Measurements from ENCODE around the gene MDK.

Gene MDK

DNA sequence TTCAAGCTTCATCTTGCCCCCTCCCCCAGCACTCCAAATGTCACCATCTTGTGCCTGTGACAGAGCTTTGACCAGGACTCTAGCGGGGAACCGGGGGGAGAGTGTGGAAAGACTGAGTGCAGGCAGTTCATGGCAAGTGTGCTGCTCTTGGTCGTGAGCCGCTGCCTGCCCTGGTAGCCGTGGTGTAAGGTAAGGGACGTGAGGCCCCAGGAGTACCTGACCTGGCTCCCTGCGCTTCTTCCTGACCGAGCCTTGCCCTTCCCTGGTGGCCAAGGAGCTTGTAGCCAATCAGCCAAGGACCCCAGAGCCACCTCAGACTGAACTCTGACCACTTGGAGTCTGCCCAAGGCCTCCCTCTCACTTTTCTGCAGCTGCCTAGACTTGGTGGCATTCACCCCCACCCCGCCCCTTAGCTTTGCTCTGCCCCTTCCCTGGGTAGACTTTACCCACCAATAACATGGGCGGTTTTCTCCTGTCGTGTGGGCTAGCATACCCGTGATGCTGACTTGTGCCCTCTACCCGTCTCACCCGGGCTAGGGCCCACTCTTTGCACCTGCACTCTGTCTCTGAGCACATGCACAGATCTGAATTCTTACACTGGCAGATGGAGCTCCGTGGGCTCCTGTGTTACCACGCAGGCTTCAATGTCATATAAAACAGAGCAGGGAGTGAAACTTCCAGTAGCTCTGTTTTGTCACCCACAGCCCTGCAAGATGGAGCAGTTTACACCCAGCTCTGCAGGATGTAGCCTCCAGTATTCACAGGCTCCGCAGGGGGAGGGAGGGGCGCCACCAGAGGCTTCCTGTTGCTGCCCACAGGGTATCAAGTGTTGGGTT is 32.7 kb upstream of the MDK start:
- DNase-seq (ENCODE audit: low read depth): no peak

DNA sequence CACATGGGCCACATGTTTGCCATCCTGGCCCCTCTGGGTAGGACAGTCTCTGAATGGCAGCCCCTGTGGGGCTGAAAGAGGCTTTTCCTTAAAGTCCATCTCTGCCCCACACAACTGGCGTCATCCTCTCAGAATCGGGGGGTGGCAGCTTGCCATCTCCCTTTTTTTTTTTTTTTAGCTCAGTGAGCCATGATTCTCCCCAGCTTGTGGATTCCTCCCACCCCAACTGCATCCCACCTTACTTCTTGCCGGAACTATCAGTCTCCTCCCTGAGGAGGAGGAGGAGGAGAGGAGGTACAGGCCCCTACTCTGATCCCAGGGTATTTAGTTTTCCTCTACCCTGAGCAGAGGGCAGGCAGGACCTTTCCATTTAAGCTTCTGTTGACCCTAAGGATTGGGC is 30.8 kb upstream of the MDK start:
- DNase-seq (ENCODE audit: low read depth): no peak

DNA sequence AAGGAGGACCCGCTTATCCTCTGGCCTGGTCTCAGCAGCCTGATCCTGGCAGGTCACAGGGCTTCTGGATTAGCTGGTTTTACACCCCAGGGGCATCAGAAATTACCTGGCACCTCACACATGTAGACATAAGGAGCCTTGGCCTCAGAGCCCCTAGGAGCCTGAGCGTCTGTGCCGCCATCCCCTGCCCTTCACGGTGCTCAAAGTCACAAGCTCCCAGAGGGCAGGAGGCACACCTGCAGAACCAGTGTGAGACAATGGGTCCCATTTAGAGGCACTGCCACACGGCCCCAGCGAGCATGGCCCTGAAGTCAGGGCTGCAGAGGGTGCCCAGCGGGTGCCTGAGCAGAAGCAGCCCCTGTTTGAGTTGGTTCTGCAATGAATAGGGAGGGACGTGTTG is 30.3 kb upstream of the MDK start:
- DNase-seq (ENCODE audit: low read depth): no peak

DNA sequence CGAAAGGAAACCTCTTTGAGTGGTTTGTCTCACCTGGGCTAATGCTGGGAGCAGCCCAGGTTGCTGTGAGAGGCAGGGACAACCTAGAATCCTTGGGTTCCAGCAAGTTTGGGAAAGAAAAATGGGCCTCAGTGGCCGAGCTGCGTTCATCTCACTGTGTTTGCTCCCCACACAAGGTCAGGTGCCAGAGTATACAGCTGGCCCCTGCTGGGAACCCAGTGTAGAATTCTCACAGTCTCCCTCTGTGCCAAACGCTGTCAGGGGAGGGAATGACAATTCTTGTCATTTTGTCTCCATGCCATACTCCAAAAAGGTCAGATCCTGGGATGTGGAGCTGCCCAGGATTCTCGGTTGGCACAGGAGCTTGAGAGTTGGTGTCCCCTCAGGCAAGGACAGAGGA is 29.9 kb upstream of the MDK start:
- DNase-seq (ENCODE audit: low read depth): no peak

DNA sequence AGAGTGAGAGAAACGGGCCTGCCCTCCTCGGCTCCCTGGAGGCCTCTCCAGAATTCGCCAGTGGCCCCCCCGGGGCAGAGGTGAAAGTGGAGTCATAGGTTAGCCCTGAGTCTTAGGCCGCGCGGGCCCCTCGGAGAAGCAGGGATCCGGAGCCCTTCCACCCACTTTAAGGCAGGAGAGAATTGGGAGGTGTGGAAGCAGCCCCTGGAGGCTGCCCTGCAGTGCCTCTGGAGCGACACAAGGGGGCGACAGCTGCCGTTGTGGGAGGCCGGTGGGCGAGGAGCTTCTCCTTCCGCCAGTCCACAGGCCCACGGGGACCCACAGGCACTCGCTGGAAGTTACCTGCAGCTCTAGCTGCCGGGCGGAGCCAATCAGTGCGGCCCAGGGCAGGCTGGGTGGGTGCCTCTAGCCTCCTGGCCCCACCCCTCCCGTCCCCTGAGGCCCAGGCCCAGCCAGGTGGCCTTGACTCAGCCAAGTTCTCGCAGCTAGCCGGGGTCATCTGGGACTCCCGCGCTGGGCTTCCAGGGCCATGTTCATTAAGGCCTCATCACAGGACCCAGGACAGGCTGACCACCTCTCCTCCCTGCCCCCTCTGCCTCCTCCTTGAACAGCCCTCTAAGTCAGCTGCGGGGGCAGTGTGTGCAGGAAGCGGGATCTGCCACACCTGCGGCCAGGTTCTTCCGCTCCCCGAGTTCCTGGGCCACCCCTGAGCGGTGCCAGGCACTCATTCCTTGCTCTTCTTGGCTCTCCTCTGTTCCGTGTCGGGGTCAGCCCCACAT is 29.2 kb upstream of the MDK start:
- no peak for DNase-seq (ENCODE audit: low read depth)

DNA sequence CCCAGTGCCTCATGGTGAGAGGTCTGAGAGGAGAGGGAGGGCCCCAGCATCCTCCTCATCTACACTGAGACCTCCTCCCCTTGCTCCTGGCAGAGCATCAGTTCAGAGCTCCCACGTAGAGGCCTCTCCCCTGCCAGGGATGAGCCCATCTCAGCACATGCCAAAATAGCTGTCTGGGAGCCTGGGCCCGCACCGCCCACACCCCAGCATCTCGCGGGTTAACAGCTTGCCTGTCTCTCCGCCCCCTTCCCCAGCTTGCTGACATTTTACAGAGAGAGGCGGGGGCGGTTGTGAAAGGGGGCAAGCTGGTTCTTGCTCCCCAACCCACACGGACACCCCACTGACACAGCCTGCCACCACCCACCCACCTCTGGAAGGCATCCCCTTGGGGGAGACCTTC is 27.8 kb upstream of the MDK start:
- DNase-seq (ENCODE audit: low read depth): no peak

DNA sequence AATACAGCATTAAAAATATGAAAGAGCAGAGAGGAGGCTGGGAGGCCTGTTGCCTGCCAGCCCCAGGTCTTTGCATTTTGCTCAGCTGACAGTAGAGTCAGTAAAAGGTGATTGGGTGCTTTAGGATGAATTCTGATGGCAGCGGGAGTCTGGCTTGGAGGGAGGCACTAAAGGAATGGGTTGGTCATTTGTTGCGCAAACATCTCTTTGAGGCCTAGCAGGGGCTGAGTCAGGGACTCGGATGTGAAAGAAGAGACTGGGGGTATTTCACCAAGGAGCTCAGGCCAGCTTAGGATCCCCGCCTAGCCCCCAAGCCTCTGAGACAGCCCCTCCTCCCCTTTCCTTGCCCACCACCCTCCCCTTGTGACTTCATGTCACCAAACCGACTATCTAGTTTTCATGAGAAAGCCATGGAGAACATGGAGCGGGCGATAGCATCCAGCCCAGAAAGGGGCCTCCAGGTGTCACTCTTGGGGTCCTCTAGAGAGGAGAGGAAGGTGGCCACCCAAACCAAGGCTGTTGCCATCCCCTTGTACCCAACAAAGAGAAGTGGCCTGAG is 24.5 kb upstream of the MDK start:
- no peak for DNase-seq (ENCODE audit: low read depth)

DNA sequence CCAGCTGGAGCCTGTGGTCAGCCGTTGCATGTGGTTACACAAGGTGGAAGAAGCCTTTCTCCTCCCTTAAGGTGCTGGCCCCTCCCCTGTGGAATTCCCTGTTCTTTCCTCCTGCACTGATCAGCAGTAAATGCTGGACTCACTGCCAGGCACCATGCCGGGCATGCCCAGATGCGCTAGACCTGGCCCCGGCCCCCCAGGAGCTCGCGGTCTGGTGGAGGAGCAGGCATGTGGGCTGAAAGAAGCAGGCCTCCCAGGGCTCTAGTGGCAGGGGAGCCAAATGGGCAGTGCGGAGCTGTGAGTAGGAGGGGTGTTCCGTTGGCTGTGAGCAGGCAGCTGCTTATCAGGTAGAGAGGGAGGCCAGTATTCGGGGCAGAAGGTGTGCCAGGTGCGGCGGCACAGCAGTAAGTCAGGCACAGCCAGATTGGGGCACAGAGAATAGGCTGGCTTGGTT is 24.0 kb upstream of the MDK start:
- no peak for DNase-seq (ENCODE audit: low read depth)

DNA sequence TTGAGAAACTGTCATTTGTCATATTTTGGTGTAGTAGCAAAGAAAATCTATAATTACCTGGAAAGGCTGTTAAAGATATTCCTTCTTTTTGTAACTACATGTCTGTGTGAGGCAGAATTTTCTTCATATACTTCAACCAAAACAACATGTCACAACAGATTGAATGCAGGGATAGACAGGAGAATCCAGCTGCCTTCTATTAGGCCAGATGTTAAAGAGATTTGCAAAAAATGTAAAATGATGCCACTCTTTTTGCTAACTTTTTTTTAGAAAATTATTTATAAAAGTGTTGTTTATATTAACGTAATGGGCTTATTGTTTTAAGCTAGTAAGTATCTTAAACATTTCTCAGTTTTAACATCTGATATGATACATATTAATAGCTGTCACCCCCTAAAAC is 21.5 kb upstream of the MDK start:
- DNase-seq (ENCODE audit: low read depth): no peak

DNA sequence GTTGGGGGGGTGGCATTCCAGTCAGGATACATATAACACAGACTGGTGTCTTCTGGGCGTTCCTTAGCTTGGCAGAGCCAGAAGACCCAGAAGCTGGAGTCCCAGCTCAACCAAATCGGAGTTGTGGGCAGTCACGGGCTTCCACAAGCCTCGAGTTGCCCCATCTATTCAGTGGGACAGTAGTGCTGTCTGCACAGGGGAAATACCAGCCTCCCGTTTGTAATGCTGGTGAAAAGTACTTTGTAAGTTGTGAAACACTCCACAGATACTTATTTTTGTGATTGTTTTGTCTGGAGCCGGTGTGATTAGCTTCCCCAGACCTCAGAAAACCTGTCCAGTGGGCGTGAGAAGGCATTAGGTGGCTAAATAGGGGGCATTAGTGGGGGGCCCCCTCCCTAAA is 20.6 kb upstream of the MDK start:
- DNase-seq (ENCODE audit: low read depth): no peak

DNA sequence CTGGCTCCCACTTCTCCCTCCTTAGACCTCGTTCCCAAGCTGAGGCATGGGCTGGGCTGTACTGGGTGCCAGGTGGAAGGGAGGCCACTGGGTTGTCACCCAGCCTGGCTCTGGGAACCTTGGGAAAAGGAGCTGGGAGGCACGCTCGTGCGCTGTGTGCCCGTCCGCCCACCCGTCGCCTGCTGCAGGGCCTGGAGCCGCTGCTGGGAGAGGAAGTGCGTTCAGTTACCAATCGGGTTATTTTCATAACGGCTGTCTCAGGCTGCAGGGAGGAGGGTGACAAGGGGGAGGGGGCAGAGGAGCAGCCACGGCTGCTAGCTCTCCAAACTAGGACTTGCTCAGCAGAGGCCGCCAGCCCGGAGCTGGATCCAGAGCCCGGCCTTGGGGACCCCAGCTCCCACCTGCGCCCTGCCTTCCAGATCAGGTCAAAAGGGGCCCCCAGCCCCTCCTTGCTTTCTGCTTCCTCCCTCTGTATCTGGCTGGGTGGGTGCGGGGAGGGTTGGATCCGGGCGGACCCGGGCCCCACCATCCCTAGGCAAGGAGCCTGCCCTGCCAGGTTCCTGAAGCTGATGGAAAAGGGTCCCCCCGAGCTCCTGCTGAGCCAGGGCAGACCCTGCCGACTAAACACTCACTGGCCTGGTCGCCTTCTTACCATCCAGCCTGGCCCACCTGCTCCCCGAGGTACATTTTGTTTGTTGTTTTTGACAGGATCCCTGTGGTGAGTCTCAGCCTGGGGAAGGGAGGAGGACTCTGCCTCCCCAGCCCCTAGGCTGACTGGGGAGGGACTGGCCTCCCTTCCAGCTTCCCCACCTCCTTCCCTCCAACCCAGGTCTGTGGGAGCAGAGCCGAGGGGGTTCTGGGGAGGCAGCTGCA is 19.9 kb upstream of the MDK start:
- DNase-seq (ENCODE audit: low read depth): no peak

DNA sequence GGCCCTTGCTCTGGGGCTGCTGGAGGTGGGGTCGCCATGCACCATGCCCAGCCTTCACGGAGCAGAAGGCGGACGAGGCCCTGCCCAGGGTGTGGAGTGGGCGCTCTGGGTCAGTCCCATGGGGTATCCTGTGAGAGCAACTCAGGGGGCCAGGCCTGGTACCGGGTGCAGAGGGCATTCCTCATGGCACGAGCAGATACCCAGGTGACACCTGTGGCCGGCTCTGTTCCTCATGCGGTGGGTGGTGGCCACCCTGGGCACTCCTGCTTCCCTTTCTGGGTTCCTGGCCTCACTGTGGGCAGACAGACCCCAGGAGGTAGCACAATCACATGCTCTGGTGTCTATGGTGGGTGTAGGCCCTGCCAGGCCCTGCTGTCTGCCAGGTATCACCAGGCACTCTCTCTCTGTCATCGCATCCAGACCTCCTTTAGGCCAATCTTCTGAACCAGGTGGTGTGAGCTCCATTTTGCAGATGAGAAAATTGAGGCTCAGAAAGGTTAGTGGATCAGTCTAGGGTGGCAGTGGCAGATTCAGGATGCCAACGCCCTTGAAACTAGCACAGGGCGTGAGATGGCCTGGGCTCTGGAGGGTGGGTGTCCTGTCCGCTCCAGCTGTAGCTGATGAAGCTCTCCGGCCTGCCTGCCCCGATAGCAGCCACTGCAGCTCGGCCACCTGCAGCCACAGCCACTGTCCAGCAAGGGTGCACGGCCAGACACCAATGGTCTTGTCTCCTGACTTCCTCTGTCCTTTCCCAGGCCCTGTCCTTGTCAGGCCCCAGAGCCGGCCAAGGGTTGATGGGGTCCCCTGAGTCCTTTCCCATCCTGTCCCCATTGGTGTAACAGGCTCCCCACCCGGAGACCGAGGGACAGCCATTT is 19.1 kb upstream of the MDK start:
- DNase-seq (ENCODE audit: low read depth): no peak

DNA sequence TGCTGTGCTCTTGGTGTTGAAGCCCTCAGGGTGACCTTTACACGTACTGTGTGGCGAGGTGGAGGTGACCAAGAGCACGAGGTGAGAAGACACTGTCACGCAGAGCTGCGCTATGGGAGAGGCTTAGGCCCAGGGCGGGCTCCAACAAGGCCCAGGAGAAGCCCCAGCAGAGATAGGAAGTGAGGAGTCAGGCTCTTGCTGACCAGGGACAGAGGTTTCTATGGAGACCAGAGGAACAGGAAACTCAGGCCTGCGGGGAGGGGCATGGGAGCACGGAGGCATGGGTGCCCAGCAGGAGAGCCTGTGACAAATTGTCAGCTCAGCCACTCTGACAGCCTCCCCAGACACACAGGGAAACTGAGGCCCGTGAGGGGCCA is 18.4 kb upstream of the MDK start:
- DNase-seq (ENCODE audit: low read depth): peak; percentile 78

DNA sequence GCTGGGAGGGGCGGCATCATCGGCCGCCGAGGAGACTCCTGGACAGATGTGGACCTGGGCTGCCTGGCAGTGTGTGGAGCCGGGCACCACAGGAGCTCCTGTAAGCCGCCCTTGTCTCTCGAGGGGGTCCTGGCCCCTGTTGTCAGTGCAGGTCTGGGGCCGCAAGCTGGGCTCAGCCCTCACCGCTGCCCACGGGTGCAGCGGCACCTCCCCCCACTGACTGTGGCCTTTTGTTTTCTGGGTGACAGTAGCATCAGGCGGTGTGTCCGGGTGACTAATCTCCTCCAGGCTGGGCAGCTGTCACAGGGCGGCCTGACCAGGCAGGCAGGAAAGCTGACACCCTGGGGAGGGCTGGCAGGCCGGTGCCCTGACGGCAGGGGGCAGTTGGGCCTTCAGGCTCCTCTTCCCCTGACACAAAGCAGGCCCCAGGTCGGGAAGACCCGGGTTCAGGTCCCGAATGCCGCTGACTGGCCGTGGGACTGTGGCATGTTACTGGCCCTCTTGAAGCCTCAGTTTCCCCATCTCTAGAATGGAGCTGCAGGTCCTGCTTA is 17.9 kb upstream of the MDK start:
- DNase-seq (ENCODE audit: low read depth): peak; percentile 50

DNA sequence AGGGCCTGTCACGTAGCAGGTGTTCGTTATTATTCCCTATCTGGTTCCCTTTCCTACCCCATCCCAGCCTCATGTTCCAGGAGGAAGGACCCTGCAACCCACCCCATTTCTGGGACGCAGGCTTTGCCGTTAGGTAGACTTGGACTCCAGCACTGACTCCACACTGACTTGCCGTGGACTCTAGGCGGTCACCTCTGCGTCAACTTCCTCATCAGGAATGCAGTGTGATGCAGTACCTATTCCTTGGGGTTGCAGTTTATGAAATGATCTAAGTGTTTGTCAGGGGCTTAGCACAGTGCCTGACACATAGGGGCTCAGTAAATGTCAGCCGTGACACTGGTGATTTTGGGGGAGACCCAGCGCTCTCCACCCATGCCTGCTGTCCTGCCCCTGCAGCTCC is 17.4 kb upstream of the MDK start:
- DNase-seq (ENCODE audit: low read depth): no peak

DNA sequence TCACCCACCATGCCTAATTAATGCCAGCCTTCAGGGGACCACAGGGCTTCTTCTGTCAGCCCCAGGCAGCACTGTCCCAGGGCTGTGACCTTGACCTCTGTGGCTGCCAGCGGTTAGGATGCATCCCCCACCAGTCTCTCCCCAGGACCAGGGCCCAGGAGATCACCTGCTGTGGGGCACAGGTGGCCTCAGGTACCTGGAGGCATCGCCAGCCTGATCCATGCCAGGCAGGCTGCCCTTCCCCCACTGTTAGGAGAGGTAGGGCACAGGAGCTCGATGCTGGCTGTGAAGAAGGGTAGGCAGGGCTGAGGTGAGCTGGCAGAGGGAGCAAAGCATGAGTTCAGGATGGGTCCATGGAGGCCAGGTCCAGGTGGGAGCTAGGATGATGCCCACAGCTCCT is 16.7 kb upstream of the MDK start:
- no peak for DNase-seq (ENCODE audit: low read depth)

DNA sequence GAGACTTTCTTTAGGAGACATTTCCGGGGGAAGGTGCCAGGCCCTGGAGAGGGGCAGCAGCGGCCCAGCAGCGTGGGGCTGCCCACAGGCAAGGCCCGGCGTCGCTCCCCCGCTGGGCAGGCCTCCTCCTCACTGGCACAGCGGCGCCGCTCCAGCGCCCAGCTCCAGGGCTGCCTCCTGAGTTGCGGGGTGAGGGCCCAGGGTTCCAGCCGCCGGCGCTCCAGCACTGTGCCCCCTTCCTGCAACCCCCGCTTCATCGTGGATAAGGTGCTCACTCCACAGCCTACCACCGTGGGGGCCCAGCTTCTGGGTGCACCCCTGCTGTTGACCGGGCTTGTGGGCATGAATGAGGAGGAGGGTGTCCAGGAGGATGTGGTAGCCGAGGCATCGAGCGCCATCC is 15.2 kb upstream of the MDK start:
- DNase-seq (ENCODE audit: low read depth): no peak

DNA sequence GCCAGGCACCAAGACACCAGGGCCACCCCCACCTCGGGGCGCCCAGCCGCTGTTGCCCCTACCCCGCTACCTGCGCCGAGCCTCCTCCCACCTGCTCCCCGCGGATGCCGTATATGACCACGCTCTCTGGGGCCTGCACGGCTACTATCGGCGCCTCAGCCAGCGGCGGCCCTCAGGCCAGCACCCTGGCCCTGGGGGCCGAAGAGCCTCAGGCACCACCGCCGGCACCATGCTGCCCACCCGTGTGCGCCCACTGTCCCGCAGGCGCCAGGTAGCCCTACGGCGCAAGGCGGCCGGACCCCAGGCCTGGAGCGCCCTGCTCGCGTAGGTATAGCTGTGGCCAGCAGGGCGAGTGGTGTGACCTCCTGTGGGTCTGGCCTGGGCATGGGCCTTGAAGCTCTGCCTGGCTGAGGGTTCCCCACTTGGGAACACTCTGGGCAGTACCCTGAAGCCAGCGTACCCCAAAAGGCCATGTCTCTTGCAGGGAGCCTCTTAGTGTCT is 14.8 kb upstream of the MDK start:
- DNase-seq (ENCODE audit: low read depth): no peak

DNA sequence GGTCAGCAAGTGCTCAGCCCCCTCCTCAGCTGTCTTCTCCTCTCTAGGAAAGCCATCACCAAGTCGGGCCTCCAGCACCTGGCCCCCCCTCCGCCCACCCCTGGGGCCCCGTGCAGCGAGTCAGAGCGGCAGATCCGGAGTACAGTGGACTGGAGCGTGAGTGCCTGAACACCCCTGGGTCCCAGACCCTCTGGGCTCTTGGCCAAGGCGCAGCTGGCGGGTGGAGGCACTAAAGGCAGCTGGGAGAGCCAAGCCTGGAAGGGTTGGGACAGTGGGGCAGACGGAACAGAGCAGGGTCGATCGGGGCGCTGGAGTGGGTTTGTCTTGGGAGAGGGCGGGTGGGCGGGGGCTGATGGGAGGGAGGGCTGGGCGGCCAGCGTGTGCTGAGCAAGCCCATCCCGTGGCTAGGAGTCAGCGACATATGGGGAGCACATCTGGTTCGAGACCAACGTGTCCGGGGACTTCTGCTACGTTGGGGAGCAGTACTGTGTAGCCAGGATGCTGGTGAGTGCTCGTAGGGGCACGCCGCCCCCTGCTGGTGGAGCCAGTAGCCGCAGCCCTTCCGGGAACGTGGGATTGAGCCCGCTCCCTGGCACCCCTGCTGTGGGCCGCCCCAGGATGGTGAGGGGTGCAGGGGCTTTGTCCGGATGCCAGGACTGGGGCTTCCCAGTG is 14.1 kb upstream of the MDK start:
- no peak for DNase-seq (ENCODE audit: low read depth)

DNA sequence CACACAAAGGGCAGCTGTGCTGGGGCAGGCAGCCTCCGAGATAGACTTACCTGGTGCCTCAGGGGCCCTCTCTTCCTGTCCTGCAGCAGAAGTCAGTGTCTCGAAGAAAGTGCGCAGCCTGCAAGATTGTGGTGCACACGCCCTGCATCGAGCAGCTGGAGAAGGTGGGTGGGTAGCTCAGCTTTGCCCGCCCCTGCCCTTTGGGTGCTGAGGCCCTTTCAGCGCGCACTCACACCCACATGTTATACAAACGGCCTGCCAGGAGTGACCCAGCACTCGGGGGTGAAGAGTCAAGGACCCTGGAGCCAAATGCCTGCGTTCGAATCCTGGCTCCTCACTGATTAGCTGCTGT is 13.6 kb upstream of the MDK start:
- DNase-seq (ENCODE audit: low read depth): no peak

All from GM04504 (cell line).